NCI-H146 treated with DMSO at 0.1 percent for 48 hours (cell line): ENCODE measurements around the gene UPP2.

Experiments
- DNase-seq: peaks from one replicate; lab custom pipeline; 2025; ENCODE audit not compliant: unreplicated experiment; lab: John Stamatoyannopoulos, UW

UPP2 gene

DNA sequence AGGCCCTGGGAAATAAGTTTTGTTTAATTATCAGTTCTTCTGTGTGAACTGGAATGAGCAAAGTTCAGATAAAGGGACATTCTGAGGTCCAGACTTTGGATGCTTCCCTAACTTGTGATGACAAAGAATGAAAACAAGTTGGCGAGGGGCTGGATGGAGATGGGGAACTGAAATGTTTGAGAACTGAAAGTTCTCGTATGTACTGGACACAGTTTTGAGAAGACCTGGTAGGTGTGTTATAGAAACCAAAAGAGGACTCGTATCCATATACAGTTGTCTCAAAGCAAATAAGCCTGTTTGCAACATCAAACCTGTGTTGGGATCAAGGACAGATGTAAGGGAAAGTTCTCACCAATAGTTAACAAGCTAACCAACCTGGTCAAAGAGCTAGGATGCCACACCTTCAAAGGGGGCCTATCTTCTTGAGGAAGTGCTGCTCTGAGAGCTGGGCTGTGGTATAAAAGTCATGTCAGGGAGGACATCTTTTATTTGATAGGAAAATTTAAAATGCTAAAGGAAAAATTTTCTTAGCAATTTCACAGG, at the start of gene UPP2:
Gene UPP2, plus strand, starts transcription at position 493 of the 543 bp plus-strand sequence. CDS start 188 bp downstream, outside the sequence.
- no peak for DNase-seq

DNA sequence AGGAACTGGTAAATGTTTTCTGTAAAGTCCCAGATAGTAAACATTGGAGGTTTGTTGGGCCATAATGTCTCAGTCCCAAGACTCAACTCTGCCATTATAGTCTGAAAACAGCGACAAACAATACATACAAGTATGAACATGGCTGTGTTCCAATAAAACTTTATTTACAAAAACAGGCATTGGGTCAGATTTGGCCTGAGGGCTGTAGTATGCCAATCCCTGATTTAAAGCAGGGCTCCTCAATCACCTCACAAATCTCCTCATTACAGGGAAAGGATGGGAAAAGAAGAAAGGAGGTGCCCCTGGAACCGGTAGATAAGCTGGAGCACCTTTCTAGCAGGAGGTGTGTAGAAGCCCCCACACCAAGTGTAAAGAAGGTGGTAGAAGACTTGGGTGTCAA, 48.9 kb upstream of the UPP2 start:
- DNase-seq, result no peak

GRCh38 chr2:158056875-158057274, 44.8 kb upstream of the UPP2 start:
- no peak for DNase-seq

- no peak for DNase-seq
These were observed 41.4 kb upstream of the UPP2 start for GRCh38 chr2:158060160-158060834.

GRCh38 chr2:158060835-158061435, 40.7 kb upstream of the UPP2 start:
- DNase-seq, result no peak

DNA sequence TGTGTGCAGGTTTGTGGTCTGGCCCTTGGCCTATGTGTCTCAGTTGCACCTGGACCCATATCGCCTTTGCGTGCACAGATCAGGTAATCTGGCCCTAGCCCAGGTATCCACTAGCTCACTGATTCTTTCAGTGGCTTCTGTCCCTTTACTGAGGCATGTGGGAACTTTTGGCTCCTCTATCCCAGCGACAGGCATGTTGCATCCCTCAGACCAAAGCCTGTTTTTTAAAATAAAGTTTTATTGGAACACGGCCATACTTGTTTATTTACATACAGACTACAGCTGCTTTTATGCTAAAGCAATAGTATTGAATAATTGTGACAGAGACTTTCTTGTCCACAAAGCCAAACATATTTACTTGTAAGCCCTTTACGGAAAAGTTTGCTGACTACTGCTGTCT, 39.9 kb upstream of the UPP2 start:
- no peak for DNase-seq

DNA sequence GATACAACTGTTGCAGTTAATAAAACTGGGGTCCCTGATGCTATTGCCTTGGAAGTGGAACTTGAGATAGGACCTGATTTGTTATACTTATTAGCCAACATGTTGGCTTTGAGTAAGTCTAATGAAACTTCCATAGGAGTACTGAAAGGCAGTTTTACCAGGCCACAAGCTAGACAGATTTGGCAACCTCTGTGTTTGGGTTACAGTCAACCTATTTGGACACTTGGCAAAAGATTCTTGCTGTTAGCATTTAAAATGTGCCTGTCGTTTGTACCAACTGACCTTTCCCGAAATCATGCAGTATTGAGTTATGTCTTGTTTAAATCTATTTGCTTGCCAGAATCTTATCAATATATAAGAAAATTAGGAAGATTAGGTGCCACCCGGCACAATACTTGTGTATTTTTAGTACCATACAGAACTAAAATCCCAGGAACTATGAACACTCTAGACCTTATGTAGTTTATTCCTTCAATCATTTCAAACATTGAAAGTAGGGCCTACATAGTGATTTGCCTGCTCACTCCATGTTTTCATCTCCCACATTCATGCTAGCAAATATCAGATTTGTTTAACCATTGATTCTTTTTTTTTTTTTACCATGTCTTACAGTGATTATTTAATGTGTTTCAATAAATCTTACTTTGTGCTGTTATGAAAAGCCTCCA, 35.5 kb upstream of the UPP2 start:
- DNase-seq, result no peak

DNA sequence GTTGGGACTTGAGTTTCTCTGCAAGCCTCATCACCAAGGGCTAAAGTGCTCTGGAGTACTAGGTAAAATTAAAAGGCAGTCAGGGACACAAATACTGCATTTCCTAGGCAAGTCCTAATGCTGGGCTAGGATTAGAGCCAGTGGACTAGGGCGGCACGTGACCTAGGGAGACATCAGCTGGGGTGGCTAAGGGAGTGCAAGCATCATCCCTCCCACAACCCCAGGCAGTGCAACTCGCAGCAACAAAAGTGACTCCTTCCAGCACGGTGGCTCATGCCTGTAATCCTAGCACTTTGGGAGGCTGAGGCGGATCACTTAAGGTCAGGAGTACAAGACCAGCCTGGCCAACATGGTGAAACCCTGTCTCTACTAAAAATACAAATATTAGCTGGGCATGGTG, 30.7 kb upstream of the UPP2 start:
- no peak for DNase-seq

- no peak for DNase-seq
These were observed 29.3 kb upstream of the UPP2 start for GRCh38 chr2:158072361-158072760.

- DNase-seq, result peak; percentile 49
These were observed 22.0 kb upstream of the UPP2 start for GRCh38 chr2:158079672-158080071.

GRCh38 chr2:158088093-158088492, 13.6 kb upstream of the UPP2 start:
- DNase-seq, result no peak

GRCh38 chr2:158089322-158089721, 12.4 kb upstream of the UPP2 start:
- DNase-seq, result no peak

GRCh38 chr2:158091647-158092046, 10.0 kb upstream of the UPP2 start:
- DNase-seq, result no peak

DNA sequence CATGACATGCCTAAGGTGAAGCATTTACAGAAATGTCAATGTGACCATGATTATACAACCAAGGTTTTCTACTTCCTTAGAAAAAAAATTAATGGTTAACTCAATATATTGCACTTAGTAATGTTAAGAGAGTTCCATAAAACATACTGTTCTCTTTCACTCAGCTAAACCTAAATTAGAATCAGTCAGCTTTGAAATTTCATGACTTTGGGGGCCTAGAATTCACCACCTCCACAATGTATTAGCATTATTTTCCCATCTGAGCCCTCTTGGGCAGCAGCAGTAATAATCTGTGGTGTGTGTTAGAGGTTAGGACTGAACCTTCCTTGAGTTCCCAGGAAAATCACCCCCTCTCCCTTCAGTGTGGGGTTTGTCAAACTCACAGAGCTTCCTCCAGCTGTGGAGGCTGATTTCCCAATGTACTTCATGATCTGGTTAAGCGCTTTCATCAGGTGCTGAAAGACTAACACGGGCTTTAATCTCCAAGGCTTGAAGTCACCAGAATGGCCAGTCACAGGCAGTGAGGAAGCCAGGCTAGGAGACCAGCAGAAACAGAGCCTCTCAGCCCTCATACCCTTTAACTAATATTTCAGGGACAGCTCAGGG, 7.1 kb upstream of the UPP2 start:
- DNase-seq, result no peak

- no peak for DNase-seq
These were observed 6.4 kb upstream of the UPP2 start for GRCh38 chr2:158095269-158095668.

- no peak for DNase-seq
These were observed 5.8 kb upstream of the UPP2 start for GRCh38 chr2:158095912-158096311.

DNA sequence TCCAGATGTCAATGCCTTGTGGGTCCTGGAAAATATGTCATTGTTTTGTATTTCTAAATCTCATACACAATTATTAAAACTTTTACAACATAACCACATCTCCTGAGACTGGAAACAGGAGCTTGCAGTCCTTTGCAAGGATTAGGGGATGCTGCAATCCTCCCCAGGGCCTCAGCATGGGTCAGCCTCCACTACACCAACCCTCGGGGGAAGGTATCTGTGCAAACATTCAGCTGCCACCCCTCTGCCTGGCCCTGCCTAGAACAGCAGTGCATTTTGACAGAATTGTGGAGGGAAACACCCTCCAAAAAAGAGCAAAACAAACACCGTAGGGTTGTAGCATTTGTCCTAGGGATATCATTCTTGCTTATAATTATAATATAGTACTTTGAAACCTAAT, 4.2 kb upstream of the UPP2 start:
- DNase-seq, result no peak

GRCh38 chr2:158098178-158098577, 3.5 kb upstream of the UPP2 start:
- no peak for DNase-seq

DNA sequence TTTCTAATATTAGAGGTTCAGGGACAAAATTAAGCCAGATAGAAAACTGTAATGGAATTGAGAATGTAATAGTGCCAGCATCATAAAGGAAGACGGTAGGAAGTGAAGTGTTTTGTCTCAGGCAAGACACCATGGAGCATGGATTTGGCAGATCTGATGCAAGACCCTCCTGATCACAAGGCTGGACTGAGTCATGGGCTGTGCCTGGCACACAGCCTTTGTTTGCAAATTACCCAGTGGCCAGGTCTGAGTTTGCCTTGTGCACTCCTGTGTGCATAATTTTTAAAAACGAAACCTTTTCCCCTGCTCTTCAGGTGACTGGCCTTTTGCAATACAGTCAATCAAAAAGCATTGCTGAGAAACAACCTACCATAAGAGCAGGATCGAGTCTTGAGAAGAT, 2.0 kb upstream of the UPP2 start:
- DNase-seq, result no peak

DNA sequence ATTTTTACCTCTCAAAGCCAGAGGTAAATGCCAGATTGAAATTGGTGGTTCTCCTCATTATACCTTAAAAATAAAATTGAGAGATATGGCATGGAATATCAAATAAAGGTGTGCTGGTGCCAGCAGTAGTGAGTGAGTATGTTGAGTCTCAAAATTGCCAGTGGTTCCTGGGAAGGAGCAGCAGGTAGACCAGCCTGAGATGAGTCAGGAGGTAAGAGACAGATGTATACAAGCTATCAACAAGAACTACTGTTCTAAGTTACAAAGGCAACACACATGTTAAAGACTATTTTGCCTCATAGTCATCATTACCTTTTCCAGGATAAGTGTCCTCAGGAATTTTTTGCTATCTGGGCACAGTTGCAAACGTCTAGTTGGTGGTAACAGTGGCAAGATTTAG, 1.3 kb upstream of the UPP2 start:
- DNase-seq, result no peak

DNA sequence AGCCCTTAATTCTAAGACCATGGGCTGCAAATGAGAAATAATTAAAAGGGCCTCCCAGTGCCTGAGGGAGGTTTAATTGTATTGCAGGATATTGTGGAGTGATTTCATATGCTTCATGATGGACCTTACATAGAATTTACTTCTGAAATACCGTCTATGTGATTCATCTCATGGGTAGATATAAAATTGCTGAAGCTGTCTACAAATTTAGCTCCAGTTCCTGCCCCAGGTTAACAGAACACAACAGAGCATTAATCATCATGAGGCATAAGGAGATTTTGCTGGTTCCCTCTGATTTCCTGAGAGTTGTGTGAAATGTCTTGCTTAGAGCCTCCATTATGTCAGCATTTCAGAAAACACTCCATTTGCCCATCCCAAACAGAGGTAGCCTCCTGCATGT, 770 bp downstream of the UPP2 start:
- no peak for DNase-seq
